Measurements from ENCODE around the gene MCC. TPM values are rescaled to one million over a fixed set of nuclear protein-coding genes. Genes with fewer than 3 reads are reported as not detected.

Gene MCC
- total RNA-seq, 1 donor from 2014 or later: 1.1 TPM

GRCh38 chr5:113293068-113293974 lies 194.9 kb downstream of the MCC start:
- peaks cover 72% of the 10 kb centered on the region for H3K27me3 Mint-ChIP-seq
- DNase-seq: no peak
- intact Hi-C loops (cut with micrococcal nuclease): loop anchor here (5.0 kb wide), 1 partner anchor 219 kb away; the partner anchor contains the start of gene YTHDC2

DNA sequence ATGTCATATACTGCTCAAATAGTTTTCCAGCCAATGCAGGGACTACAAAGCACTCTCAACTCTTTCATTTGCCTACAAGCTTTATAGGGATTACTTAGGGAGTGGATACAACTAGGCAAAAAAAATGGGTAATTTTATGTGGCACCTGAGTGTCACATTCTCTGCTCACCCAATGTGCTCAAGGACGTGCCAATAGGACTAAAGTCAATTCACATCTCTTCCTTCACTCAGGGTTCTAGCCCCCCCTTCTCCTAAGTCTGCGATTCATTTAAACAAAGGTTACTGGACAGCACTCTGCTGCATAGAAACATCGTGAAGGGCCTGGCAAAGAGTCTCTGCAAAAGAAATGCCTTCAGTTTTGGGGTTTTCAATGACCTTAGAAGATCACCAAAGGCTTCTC lies 195.8 kb downstream of the MCC start:
- H3K27me3 Mint-ChIP-seq: peaks cover 66% of the 10 kb centered on the region
- intact Hi-C loops (cut with micrococcal nuclease): loop anchor here (5.0 kb wide), 1 partner anchor 220 kb away; the partner anchor contains the start of gene YTHDC2

More at GRCh38 chr5:113293068-113293974, 194.9 kb downstream of the MCC start:
- peaks cover 15% of the 10 kb centered on the region for H3K4me1 Mint-ChIP-seq
- H3K9me3 Mint-ChIP-seq: no peaks in the 10 kb centered on the region
- H3K4me3 Mint-ChIP-seq: peak overlapping the region; percentile 89
- no peak overlapping the region for H3K27ac Mint-ChIP-seq
- no peaks in the 10 kb centered on the region for H3K36me3 Mint-ChIP-seq (ENCODE audit: low read depth)

DNA sequence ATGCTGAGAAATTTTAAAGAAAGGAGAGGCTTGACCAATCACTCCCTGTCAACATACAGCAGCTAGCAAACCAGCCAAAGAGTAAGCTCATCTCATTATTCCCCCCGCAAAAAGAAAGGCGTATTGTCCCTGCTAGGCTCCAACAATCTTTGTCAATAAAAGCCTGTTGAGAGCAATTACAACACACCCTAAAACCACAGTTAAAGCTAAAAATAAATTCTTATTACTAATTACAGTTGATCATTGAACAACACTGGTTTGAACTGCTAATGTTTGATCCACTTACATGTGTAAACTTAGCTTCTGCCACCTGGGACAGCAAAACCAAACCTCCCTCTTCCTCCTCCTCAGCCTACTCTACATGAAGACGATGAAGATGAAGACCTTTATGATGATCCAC lies 204.7 kb downstream of the MCC start:
- Mint-ChIP-seq H3K4me3 (no peak overlapping the region), H3K9me3 (no peaks in the 10 kb centered on the region), H3K27ac (no peak overlapping the region), H3K27me3 (peaks cover 12% of the 10 kb centered on the region), H3K36me3 (ENCODE audit: low read depth) (no peaks in the 10 kb centered on the region), H3K4me1 (peaks cover 2% of the 10 kb centered on the region)
- DNase-seq: no peak
- intact Hi-C loops (cut with micrococcal nuclease): no loop called here

More for the DNA sequence above, 195.8 kb downstream of the MCC start:
- Mint-ChIP-seq H3K4me3 (no peak overlapping the region), H3K27ac (no peak overlapping the region), H3K4me1 (peaks cover 15% of the 10 kb centered on the region), H3K36me3 (ENCODE audit: low read depth) (no peaks in the 10 kb centered on the region), H3K9me3 (no peaks in the 10 kb centered on the region)
- no peak for DNase-seq

DNA sequence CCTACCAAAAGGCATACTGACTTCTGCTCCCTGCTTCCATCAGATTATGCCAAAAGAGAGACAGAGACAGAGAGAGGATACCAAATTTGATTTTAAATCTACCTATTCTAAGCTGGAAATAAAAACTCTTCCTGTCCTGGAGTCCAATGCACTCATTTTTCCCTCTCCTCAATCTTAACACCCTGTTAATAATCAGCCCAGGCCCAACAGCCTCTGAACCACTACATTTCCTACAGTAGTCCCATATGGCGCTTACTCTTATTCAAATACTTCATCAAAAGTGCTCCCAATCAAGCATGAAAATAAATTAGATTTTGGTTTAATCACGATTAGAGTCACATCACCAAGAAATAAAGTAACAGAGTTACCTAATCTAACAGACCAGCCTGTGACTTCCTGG lies 205.8 kb downstream of the MCC start:
- Mint-ChIP-seq H3K4me3 (no peak overlapping the region), H3K27me3 (peaks cover 9% of the 10 kb centered on the region), H3K9me3 (no peaks in the 10 kb centered on the region), H3K36me3 (ENCODE audit: low read depth) (no peaks in the 10 kb centered on the region), H3K4me1 (peaks cover 2% of the 10 kb centered on the region), H3K27ac (no peak overlapping the region)
- no peak for DNase-seq
- intact Hi-C loops (cut with micrococcal nuclease): no loop called here

GRCh38 chr5:113281194-113281593 lies 207.1 kb downstream of the MCC start:
- Mint-ChIP-seq H3K9me3 (no peaks in the 10 kb centered on the region), H3K27me3 (peaks cover 7% of the 10 kb centered on the region), H3K4me1 (peaks cover 2% of the 10 kb centered on the region), H3K4me3 (no peak overlapping the region), H3K27ac (no peak overlapping the region), H3K36me3 (ENCODE audit: low read depth) (no peaks in the 10 kb centered on the region)
- DNase-seq: no peak
- intact Hi-C loops (cut with micrococcal nuclease): no loop called here

- peaks cover 2% of the 10 kb centered on the region for H3K4me1 Mint-ChIP-seq
- H3K9me3 Mint-ChIP-seq: no peaks in the 10 kb centered on the region
- intact Hi-C loops (cut with micrococcal nuclease): no loop called here
- no peak overlapping the region for H3K27ac Mint-ChIP-seq
- peaks cover 2% of the 10 kb centered on the region for H3K27me3 Mint-ChIP-seq
- no peak overlapping the region for H3K4me3 Mint-ChIP-seq
- no peak for DNase-seq
- no peaks in the 10 kb centered on the region for H3K36me3 Mint-ChIP-seq (ENCODE audit: low read depth)
Observed at GRCh38 chr5:113280541-113280940, 207.7 kb downstream of the MCC start.

DNA sequence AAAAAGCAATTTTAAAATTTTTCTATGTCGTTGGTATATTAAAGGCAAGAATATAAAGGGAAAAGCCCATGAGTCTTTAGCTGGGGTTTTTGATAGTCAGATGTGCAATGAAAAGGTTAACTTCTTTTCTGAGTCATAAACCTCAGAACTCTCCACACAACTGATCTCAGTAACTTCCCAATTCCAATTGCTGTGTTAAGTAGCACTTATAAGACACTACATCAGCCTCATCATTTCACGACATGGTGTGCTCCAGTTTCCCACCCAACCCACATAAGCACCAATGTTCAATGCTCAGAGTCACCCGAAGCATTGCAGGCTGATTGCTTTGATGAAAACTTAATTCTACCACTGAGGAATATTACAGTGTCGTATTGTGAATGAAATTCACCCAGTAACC lies 209.3 kb downstream of the MCC start:
- Mint-ChIP-seq H3K9me3 (no peaks in the 10 kb centered on the region), H3K36me3 (ENCODE audit: low read depth) (no peaks in the 10 kb centered on the region), H3K27me3 (no peaks in the 10 kb centered on the region), H3K27ac (no peak overlapping the region), H3K4me1 (peaks cover 3% of the 10 kb centered on the region), H3K4me3 (no peak overlapping the region)
- intact Hi-C loops (cut with micrococcal nuclease): no loop called here
- DNase-seq: no peak

DNA sequence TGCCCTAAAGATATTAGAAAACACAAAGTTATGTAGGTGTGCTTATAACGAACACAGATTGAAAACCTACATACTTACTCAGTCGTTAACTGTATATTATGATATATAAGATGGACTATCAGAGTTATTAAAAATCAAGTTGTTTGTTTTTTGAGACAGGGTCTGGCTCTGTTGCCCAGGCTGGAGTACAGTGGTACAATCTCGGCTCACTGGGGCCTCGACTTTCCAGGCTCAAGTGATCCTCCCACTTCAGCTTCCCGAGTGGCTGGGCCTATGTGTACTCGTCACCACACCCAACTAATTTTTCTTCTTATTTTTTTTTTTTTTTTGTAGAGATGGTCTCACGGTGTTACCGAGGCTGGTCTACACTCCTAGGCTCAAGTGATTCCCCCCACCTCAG lies 211.8 kb downstream of the MCC start:
- Mint-ChIP-seq H3K4me1 (peaks cover 6% of the 10 kb centered on the region), H3K9me3 (no peaks in the 10 kb centered on the region), H3K4me3 (no peak overlapping the region), H3K27me3 (peaks cover 1% of the 10 kb centered on the region), H3K36me3 (ENCODE audit: low read depth) (no peaks in the 10 kb centered on the region), H3K27ac (no peak overlapping the region)
- DNase-seq: no peak
- intact Hi-C loops (cut with micrococcal nuclease): no loop called here

DNA sequence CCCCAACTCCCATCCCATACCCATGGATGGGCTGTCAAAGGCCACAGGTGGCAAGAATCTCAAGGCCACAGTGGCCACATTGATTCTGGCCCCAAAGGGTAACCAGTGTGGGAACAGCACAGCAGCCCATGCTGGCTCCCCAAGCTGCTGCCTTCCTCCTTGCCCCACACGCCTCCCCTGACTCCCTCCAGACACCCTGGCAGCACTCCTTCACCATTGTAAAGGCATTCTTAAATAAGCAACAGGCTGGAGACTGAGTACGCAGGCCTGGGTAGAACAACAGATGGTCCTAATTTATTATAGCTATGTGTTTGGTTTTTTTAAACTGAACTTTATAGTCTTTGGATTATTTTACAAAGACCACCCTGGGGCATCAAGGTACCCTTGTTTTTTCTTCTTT lies 212.3 kb downstream of the MCC start:
- Mint-ChIP-seq H3K9me3 (no peaks in the 10 kb centered on the region), H3K4me1 (peaks cover 6% of the 10 kb centered on the region), H3K36me3 (ENCODE audit: low read depth) (no peaks in the 10 kb centered on the region), H3K4me3 (no peak overlapping the region), H3K27me3 (peaks cover 1% of the 10 kb centered on the region), H3K27ac (no peak overlapping the region)
- intact Hi-C loops (cut with micrococcal nuclease): no loop called here
- no peak for DNase-seq

DNA sequence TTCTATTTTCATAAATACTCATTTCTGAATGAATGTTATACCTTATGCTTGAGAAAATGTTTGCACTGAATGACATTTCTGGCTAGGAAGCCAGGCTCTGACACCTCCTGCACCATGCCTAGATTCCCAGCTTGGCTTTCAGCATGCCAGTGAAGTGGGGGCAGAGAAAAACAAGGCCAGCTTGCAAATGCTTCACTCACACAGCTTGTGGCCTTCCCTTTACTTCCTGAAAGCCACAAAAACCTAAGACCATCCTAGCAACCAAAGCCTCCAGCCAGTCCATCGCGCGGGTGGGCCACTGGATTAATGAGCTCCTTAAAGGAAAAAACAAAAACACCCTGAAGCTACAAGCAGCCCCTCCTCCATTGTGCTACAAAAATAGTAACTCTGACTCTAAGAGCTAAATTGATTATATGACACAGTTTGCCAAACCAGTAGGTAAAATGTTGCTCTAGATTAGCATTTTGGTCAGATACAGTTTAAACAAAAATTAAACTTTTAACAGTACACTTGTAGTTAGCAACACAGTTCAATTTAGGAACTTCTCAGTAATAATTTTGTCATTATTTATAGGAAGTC lies 213.3 kb downstream of the MCC start:
- intact Hi-C loops (cut with micrococcal nuclease): no loop called here
- Mint-ChIP-seq H3K4me3 (no peak overlapping the region), H3K27ac (no peak overlapping the region), H3K36me3 (ENCODE audit: low read depth) (no peaks in the 10 kb centered on the region), H3K4me1 (peaks cover 4% of the 10 kb centered on the region), H3K9me3 (no peaks in the 10 kb centered on the region), H3K27me3 (peaks cover 1% of the 10 kb centered on the region)
- DNase-seq: no peak

DNA sequence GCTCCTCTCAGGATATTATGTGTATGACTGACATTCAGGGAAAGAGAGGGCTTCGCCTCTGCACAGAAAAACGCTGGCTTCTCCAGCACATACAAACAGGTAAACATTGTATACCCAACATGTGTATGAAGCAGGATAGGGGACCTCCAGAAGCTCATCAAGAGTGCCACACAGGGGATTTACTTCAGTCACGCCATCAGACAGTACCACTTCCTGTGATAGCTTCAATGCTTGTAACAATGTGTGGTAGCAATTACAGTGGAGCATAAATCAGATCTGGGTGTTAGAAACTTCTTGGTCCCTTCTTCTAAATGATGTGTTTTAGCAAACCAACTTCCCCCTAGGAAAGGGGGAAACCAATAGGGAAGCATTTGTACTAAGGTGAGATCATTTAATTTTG lies 214.3 kb downstream of the MCC start:
- H3K27ac Mint-ChIP-seq: no peak overlapping the region
- peak; percentile 59 for DNase-seq
- H3K9me3 Mint-ChIP-seq: no peaks in the 10 kb centered on the region
- no peak overlapping the region for H3K4me3 Mint-ChIP-seq
- intact Hi-C loops (cut with micrococcal nuclease): no loop called here
- peaks cover 1% of the 10 kb centered on the region for H3K27me3 Mint-ChIP-seq
- no peaks in the 10 kb centered on the region for H3K36me3 Mint-ChIP-seq (ENCODE audit: low read depth)
- H3K4me1 Mint-ChIP-seq: peaks cover 7% of the 10 kb centered on the region

DNA sequence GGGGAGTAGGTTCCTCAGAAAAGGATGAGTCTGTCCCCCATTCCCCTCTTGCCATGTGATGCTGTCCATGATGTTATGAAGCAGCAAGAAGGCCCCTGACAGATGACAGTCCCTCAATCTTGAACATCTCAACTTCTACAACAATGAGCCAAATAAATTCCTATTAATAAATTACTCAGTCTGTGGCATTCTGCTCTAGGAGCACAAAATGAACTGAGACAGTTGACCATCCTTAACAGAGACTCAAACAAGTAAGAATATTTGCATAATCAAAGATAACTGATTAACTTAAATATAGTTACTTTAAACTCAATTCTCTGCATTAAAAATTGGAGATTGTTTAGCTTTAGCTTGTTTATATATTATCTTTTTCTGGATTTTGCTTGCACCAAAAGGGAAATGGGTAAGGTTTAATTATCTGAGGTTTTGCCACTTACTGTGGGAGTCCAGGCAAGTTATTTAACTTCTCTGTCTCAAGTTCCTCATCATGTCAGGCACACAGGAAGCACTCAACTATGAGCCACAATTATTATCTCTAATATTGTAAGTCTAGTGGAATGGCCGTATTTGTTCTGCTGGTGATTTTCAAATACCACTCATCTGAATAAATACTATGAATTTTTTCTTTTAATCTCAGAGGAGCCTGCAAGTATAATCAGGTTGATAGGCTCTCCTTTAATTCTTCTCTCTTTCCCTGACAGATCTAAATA lies 216.4 kb downstream of the MCC start:
- Mint-ChIP-seq H3K27me3 (peaks cover 5% of the 10 kb centered on the region), H3K4me3 (no peak overlapping the region), H3K4me1 (peaks cover 7% of the 10 kb centered on the region), H3K9me3 (no peaks in the 10 kb centered on the region), H3K36me3 (ENCODE audit: low read depth) (no peaks in the 10 kb centered on the region), H3K27ac (no peak overlapping the region)
- intact Hi-C loops (cut with micrococcal nuclease): no loop called here
- no peak for DNase-seq

DNA sequence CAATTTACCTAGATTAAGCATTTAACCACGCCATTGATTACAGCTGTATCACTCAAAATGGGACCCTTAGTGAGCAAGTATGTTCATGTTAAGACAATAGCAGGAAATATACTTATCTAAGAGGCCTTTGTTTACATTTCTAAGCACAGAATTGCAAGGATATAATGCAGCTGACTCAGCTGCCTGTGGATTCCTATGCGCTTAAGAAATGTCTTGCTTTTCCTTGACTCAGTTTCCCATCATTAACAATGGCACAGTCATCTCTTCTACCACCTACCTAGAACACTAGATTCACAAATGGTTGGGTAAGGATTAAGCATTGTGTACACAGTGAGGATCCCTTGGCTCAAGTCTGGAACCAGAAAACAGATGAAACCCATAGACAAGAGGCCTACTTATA lies 217.2 kb downstream of the MCC start:
- Mint-ChIP-seq H3K9me3 (no peaks in the 10 kb centered on the region), H3K4me1 (peaks cover 7% of the 10 kb centered on the region), H3K27me3 (peaks cover 8% of the 10 kb centered on the region), H3K27ac (no peak overlapping the region), H3K4me3 (no peak overlapping the region), H3K36me3 (ENCODE audit: low read depth) (no peaks in the 10 kb centered on the region)
- DNase-seq: no peak
- intact Hi-C loops (cut with micrococcal nuclease): no loop called here

- intact Hi-C loops (cut with micrococcal nuclease): no loop called here
- Mint-ChIP-seq H3K27ac (no peak overlapping the region), H3K4me1 (peaks cover 7% of the 10 kb centered on the region), H3K9me3 (no peaks in the 10 kb centered on the region), H3K27me3 (peaks cover 11% of the 10 kb centered on the region), H3K4me3 (no peak overlapping the region), H3K36me3 (ENCODE audit: low read depth) (no peaks in the 10 kb centered on the region)
- DNase-seq: no peak
Observed at GRCh38 chr5:113270086-113270485, 218.2 kb downstream of the MCC start.

Data from activated CD4-positive, alpha-beta T cell treated with anti-CD3 and anti-CD28 coated beads, Interleukin-2, amount 10 ng/mL, durations not matched to agents 24 days and 14 days (primary cell).